Stimulated activated CD4-positive, alpha-beta T cell treated with anti-CD3 and anti-CD28 coated beads, Interleukin-15, amount 100 ng/mL, for 24 hours (primary cell): ENCODE results near the gene MYH14.
A peak's percentile ranks its signal among the peaks of the same experiment; 100 is the strongest.

Experiments
- DNase-seq: peaks from one replicate; pipeline ENCODE4 v3.0.0-alpha.2; 2020

Gene MYH14

GRCh38 chr19:50203281-50204080 lies at the start of gene MYH14:
TSS of gene MYH14 (plus strand) at chr19:50203622. CDS start at chr19:50210366, 6,744 bp downstream.
- DNase-seq: peak; percentile 55

- no peak for DNase-seq
These were observed 48.9 kb upstream of the MYH14 start for GRCh38 chr19:50154529-50154928.

- no peak for DNase-seq
These were observed 47.8 kb upstream of the MYH14 start for GRCh38 chr19:50155520-50156109.

GRCh38 chr19:50158577-50158976 lies 44.8 kb upstream of the MYH14 start:
- DNase-seq: no peak

GRCh38 chr19:50159078-50159477 lies 44.3 kb upstream of the MYH14 start:
- DNase-seq: no peak

- DNase-seq: peak; percentile 11
These were observed 40.4 kb upstream of the MYH14 start, which contains the start of gene IZUMO2 for GRCh38 chr19:50162988-50163387. TSS of gene IZUMO2 (minus strand) at chr19:50163281. CDS start at chr19:50163194, 87 bp downstream.

GRCh38 chr19:50167314-50167721 lies 36.1 kb upstream of the MYH14 start:
- DNase-seq: no peak

GRCh38 chr19:50171752-50172151 lies 31.7 kb upstream of the MYH14 start:
- DNase-seq: no peak

GRCh38 chr19:50172726-50173125 lies 30.7 kb upstream of the MYH14 start:
- DNase-seq: no peak

GRCh38 chr19:50173127-50173526 lies 30.3 kb upstream of the MYH14 start:
- peak; percentile 3 for DNase-seq

GRCh38 chr19:50174100-50174793 lies 29.2 kb upstream of the MYH14 start:
- DNase-seq: no peak

GRCh38 chr19:50175924-50176323 lies 27.5 kb upstream of the MYH14 start:
- DNase-seq: no peak

GRCh38 chr19:50176775-50177174 lies 26.6 kb upstream of the MYH14 start:
- no peak for DNase-seq

- no peak for DNase-seq
These were observed 25.1 kb upstream of the MYH14 start for GRCh38 chr19:50178320-50178719.

GRCh38 chr19:50178859-50179537 lies 24.4 kb upstream of the MYH14 start:
- DNase-seq: no peak

- DNase-seq: no peak
These were observed 22.3 kb upstream of the MYH14 start for GRCh38 chr19:50181121-50181520.

GRCh38 chr19:50184196-50184595 lies 19.2 kb upstream of the MYH14 start:
- DNase-seq: no peak

GRCh38 chr19:50187937-50188336 lies 15.5 kb upstream of the MYH14 start:
- no peak for DNase-seq

- DNase-seq: no peak
These were observed 14.1 kb upstream of the MYH14 start for GRCh38 chr19:50189331-50189730.

GRCh38 chr19:50190439-50190891 lies 13.0 kb upstream of the MYH14 start:
- no peak for DNase-seq

- DNase-seq: no peak
These were observed 12.2 kb upstream of the MYH14 start for GRCh38 chr19:50191216-50191615.

GRCh38 chr19:50192463-50193211 lies 10.8 kb upstream of the MYH14 start:
- no peak for DNase-seq
